ENCODE data around the gene DCXR. TPM values are rescaled to one million over a fixed set of nuclear protein-coding genes. Genes with fewer than 3 reads are reported as not detected.

Gene DCXR
- total and polyA plus RNA-seq, 2 of the 13 experiments (the other 11 are each of a cell fraction or from before 2014, with no cell fraction given) = 287 to 311 TPM

DNA sequence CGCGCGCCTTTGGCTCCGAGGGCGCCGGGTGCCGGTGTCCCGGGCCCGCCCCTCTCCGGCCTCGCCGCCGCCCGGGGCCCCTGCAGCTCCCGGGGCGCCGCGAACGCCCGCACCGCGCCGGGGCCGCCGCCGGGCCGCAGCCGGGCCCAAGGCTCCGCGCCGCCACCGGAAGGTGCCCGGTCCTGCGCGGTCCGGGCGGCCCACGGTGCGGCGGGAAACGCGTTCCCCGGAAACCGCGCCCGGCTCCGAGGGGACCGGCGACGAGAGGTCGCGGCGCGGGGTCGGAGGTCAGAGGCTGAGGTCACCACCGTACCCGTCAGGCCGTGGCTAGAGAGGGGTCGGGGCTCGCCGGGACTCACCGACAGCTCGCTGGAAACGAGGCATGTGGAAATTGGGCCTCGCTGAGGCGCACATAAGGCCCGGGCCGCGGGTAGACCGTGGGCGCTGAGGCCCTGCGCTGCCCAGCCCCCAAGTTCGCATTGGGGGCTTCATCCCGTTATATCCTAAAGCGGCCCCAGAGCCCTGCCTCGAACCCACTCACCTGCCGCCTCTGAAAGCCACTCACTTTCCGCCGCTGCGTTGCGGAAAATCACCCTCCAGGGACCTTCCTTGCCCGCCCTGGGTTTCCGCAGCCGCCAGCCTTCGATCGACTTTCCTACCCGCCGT, 28.3 kb upstream of the DCXR start, which contains the start of gene DUS1L (continued):
- TF ChIP-seq SYNCRIP (IDR thresholded peaks at IDR 0.05; ENCODE audit: insufficient read depth, low read depth, low read length) (no peak), ELF3 (CRISPR knock-in tag; IDR thresholded peaks at IDR 0.05) (peak; percentile 73), NRL (CRISPR knock-in tag; IDR thresholded peaks at IDR 0.05; ENCODE audit: borderline replicate concordance) (no peak; the same call in 1 of the 2 replicates), SRY (CRISPR knock-in tag; IDR thresholded peaks at IDR 0.05) (peak; percentile 96), SMC3 (IDR thresholded peaks at IDR 0.05; ENCODE audit: low read length) (no peak), RAD51 (IDR thresholded peaks at IDR 0.05; ENCODE audit: borderline replicate concordance) (no peak), NCOR1 (IDR thresholded peaks at IDR 0.05; ENCODE audit: borderline replicate concordance, low read length) (no peak), ZNF569 (CRISPR knock-in tag; IDR thresholded peaks at IDR 0.05; ENCODE audit: borderline replicate concordance) (no peak), ZZZ3 (CRISPR knock-in tag; IDR thresholded peaks at IDR 0.05; ENCODE audit: borderline replicate concordance) (peak; percentile 97), MED13 (CRISPR knock-in tag; IDR thresholded peaks at IDR 0.05) (peak; percentile 85; the same call in 1 of the 2 replicates), ZNF614 (CRISPR knock-in tag; IDR thresholded peaks at IDR 0.05; ENCODE audit: borderline replicate concordance) (peak; percentile 92; the same call in 1 of the 2 replicates), ZNF644 (CRISPR knock-in tag; IDR thresholded peaks at IDR 0.05; ENCODE audit: low read depth) (no peak), ZNF274 (CRISPR knock-in tag; IDR thresholded peaks at IDR 0.05) (peak; percentile 90), KAT2B (IDR thresholded peaks at IDR 0.05; ENCODE audit: borderline replicate concordance, low read depth, low read length) (no peak), ZNF12 (CRISPR knock-in tag; IDR thresholded peaks at IDR 0.05) (peak; percentile 86), NONO (IDR thresholded peaks at IDR 0.05) (no peak), NONO (CRISPR knock-in tag; conservative IDR thresholded peaks at IDR 0.05) (peak; percentile 96; the same call in 1 of the 2 replicates), HNF4A (CRISPR knock-in tag; IDR thresholded peaks at IDR 0.05) (peak; percentile 42)
- TF ChIP-seq, protein P1, sequence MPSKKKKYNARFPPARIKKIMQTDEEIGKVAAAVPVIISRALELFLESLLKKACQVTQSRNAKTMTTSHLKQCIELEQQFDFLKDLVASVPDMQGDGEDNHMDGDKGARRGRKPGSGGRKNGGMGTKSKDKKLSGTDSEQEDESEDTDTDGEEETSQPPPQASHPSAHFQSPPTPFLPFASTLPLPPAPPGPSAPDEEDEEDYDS (CRISPR knock-in tag; IDR thresholded peaks at IDR 0.05) = peak; percentile 58; the same call in 1 of the 2 replicates
- TF ChIP-seq, protein P2, sequence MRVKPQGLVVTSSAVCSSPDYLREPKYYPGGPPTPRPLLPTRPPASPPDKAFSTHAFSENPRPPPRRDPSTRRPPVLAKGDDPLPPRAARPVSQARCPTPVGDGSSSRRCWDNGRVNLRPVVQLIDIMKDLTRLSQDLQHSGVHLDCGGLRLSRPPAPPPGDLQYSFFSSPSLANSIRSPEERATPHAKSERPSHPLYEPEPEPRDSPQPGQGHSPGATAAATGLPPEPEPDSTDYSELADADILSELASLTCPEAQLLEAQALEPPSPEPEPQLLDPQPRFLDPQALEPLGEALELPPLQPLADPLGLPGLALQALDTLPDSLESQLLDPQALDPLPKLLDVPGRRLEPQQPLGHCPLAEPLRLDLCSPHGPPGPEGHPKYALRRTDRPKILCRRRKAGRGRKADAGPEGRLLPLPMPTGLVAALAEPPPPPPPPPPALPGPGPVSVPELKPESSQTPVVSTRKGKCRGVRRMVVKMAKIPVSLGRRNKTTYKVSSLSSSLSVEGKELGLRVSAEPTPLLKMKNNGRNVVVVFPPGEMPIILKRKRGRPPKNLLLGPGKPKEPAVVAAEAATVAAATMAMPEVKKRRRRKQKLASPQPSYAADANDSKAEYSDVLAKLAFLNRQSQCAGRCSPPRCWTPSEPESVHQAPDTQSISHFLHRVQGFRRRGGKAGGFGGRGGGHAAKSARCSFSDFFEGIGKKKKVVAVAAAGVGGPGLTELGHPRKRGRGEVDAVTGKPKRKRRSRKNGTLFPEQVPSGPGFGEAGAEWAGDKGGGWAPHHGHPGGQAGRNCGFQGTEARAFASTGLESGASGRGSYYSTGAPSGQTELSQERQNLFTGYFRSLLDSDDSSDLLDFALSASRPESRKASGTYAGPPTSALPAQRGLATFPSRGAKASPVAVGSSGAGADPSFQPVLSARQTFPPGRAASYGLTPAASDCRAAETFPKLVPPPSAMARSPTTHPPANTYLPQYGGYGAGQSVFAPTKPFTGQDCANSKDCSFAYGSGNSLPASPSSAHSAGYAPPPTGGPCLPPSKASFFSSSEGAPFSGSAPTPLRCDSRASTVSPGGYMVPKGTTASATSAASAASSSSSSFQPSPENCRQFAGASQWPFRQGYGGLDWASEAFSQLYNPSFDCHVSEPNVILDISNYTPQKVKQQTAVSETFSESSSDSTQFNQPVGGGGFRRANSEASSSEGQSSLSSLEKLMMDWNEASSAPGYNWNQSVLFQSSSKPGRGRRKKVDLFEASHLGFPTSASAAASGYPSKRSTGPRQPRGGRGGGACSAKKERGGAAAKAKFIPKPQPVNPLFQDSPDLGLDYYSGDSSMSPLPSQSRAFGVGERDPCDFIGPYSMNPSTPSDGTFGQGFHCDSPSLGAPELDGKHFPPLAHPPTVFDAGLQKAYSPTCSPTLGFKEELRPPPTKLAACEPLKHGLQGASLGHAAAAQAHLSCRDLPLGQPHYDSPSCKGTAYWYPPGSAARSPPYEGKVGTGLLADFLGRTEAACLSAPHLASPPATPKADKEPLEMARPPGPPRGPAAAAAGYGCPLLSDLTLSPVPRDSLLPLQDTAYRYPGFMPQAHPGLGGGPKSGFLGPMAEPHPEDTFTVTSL (CRISPR knock-in tag; IDR thresholded peaks at IDR 0.05; ENCODE audit: borderline replicate concordance) = peak; percentile 61; the same call in 1 of the 2 replicates
